HG03039 (cell line): ENCODE results near the gene MYCBP.
"Not testable (repeated sequence)": the region's sequence is repeated elsewhere in the genome, so short reads cannot be mapped to it uniquely, and the experiment has no call there.

ENCODE experiments used
- ATAC-seq: cut with Tn5 transposase; IDR thresholded peaks from one replicate; pipeline ENCODE4 v1.9.1; 2021; ENCODE audit warnings: mild to moderate bottlenecking, moderate library complexity; ENCODE audit not compliant: unreplicated experiment

Gene MYCBP

GRCh38 chr1:38870996-38871395 is 2.2 kb downstream of the MYCBP start:
- ATAC-seq = no peak

GRCh38 chr1:38867208-38867607 is 5.9 kb downstream of the MYCBP start:
- no peak for ATAC-seq

- ATAC-seq = no peak
Observed at GRCh38 chr1:38865112-38865715, 7.9 kb downstream of the MYCBP start.

- ATAC-seq = no peak
Observed at GRCh38 chr1:38860454-38860795, 12.7 kb downstream of the MYCBP start.

- peak; percentile 86 for ATAC-seq
Observed at GRCh38 chr1:38859561-38860453, 13.3 kb downstream of the MYCBP start, which contains the start of gene RRAGC. TSS of gene RRAGC (minus strand) at chr1:38859772. CDS start at chr1:38859646, 126 bp downstream.

GRCh38 chr1:38858833-38859560 is 14.2 kb downstream of the MYCBP start:
- ATAC-seq = peak; percentile 28

GRCh38 chr1:38852780-38853179 is 20.4 kb downstream of the MYCBP start:
- no peak for ATAC-seq

- ATAC-seq = no peak
Observed at GRCh38 chr1:38848071-38848470, 25.1 kb downstream of the MYCBP start.

GRCh38 chr1:38846210-38846609 is 26.9 kb downstream of the MYCBP start:
- no peak for ATAC-seq

GRCh38 chr1:38845088-38845487 is 28.1 kb downstream of the MYCBP start:
- not testable (repeated sequence) for ATAC-seq

- no peak for ATAC-seq
Observed at GRCh38 chr1:38840281-38840680, 32.9 kb downstream of the MYCBP start.

- no peak for ATAC-seq
Observed at GRCh38 chr1:38839363-38839762, 33.8 kb downstream of the MYCBP start.

- not testable (repeated sequence) for ATAC-seq
Observed at GRCh38 chr1:38836316-38836715, 36.8 kb downstream of the MYCBP start.

GRCh38 chr1:38834937-38835827 is 38.0 kb downstream of the MYCBP start:
- no peak for ATAC-seq

GRCh38 chr1:38834221-38834782 is 38.8 kb downstream of the MYCBP start:
- no peak for ATAC-seq

GRCh38 chr1:38833146-38833545 is 40.0 kb downstream of the MYCBP start:
- ATAC-seq = no peak

- ATAC-seq = no peak
Observed at GRCh38 chr1:38832370-38832734, 40.8 kb downstream of the MYCBP start.

- no peak for ATAC-seq
Observed at GRCh38 chr1:38831731-38832369, 41.3 kb downstream of the MYCBP start.

GRCh38 chr1:38829368-38829767 is 43.8 kb downstream of the MYCBP start:
- ATAC-seq = no peak

GRCh38 chr1:38827318-38827717 is 45.8 kb downstream of the MYCBP start:
- ATAC-seq = no peak
